HG03095 (cell line): ENCODE measurements around the gene FOXO1.
"Not testable (repeated sequence)": the region's sequence is repeated elsewhere in the genome, so short reads cannot be mapped to it uniquely, and the experiment has no call there.

ENCODE experiments used
- ATAC-seq: cut with Tn5 transposase; IDR thresholded peaks from one replicate; pipeline ENCODE4 v1.9.1; 2021; ENCODE audit warnings: moderate library complexity; ENCODE audit not compliant: unreplicated experiment

Gene FOXO1

GRCh38 chr13:40666045-40666932 lies at the start of gene FOXO1:
Gene FOXO1 (minus strand): TSS chr13:40666641. CDS start chr13:40666212, 429 bp downstream.
- ATAC-seq, result peak; percentile 51

- ATAC-seq, result not testable (repeated sequence)
Measured at GRCh38 chr13:40714433-40714832, 48.0 kb upstream of the FOXO1 start.

- no peak for ATAC-seq
Measured at GRCh38 chr13:40706439-40706838, 40.0 kb upstream of the FOXO1 start.

- no peak for ATAC-seq
Measured at GRCh38 chr13:40697711-40698110, 31.3 kb upstream of the FOXO1 start.

GRCh38 chr13:40694426-40694825 lies 28.0 kb upstream of the FOXO1 start:
- no peak for ATAC-seq

GRCh38 chr13:40692946-40693345 lies 26.5 kb upstream of the FOXO1 start:
- no peak for ATAC-seq

- ATAC-seq, result no peak
Measured at GRCh38 chr13:40688781-40689180, 22.3 kb upstream of the FOXO1 start.

- no peak for ATAC-seq
Measured at GRCh38 chr13:40682449-40683240, 16.2 kb upstream of the FOXO1 start.

- ATAC-seq, result no peak
Measured at GRCh38 chr13:40681341-40682146, 15.1 kb upstream of the FOXO1 start.

- no peak for ATAC-seq
Measured at GRCh38 chr13:40680659-40681323, 14.3 kb upstream of the FOXO1 start.

GRCh38 chr13:40679480-40679985 lies 13.1 kb upstream of the FOXO1 start:
- ATAC-seq, result no peak

GRCh38 chr13:40677064-40677463 lies 10.6 kb upstream of the FOXO1 start:
- no peak for ATAC-seq

- no peak for ATAC-seq
Measured at GRCh38 chr13:40676007-40676406, 9.6 kb upstream of the FOXO1 start.

GRCh38 chr13:40673414-40673813 lies 7.0 kb upstream of the FOXO1 start:
- ATAC-seq, result no peak

- no peak for ATAC-seq
Measured at GRCh38 chr13:40672765-40673397, 6.4 kb upstream of the FOXO1 start.

- no peak for ATAC-seq
Measured at GRCh38 chr13:40671956-40672764, 5.7 kb upstream of the FOXO1 start.

- no peak for ATAC-seq
Measured at GRCh38 chr13:40670307-40670706, 3.9 kb upstream of the FOXO1 start.

- ATAC-seq, result no peak
Measured at GRCh38 chr13:40668335-40668734, 1.9 kb upstream of the FOXO1 start.

GRCh38 chr13:40667622-40667978 lies 1.2 kb upstream of the FOXO1 start:
- ATAC-seq, result no peak
